Panc1 (cell line): ENCODE results near the gene HEPACAM2. TPM values are rescaled to one million over a fixed set of nuclear protein-coding genes. Genes with fewer than 3 reads are reported as not detected.

ENCODE experiments used
- ATAC-seq: fragments of 200-7000 bp; cut with Tn5 transposase; 2 replicates; pipeline ENCODE4 v1.9.1; 2020; ENCODE audit warnings: mild to moderate bottlenecking, moderate library complexity
- BruUV-seq: library from RNA; stranded (reverse); fragments of 400-500 nt; replicated peaks from 2 replicates; lab custom pipeline; 2021; lab: Mats Ljungman, UMichigan
- CTCF ChIA-PET: fragments of 300-600 bp; sonication (Branson Sonifier 250); formaldehyde crosslinking; loops from one replicate; lab custom pipeline; 2022; ENCODE audit warnings: antibody characterized with exemption; lab: Charles Lee
- POLR2A ChIA-PET: fragments of 300-600 bp; sonication (Branson Sonifier 250); formaldehyde crosslinking; loops from one replicate; lab custom pipeline; 2022; ENCODE audit warnings: antibody characterized with exemption; lab: Charles Lee
- DNase-seq: peaks from one replicate; pipeline ENCODE4 v3.0.0-alpha.2; 2010; ENCODE audit warnings: low read depth, low spot score
- H3K27ac ChIP-seq: 2 replicates; pipeline ENCODE4 v1.5.1; 2011; ENCODE audit warnings: mild to moderate bottlenecking, low read length, inconsistent platforms
- H3K27me3 ChIP-seq: fragments of 200-500 bp; sonication (Bioruptor generic); 2 replicates; pipeline ENCODE4 v1.6.0; 2014; ENCODE audit warnings: low read length, inconsistent platforms; ENCODE audit not compliant: control insufficient read depth, insufficient read depth
- H3K36me3 ChIP-seq: fragments of 200-500 bp; sonication (Bioruptor generic); 2 replicates; pipeline ENCODE4 v1.5.1; 2014; ENCODE audit warnings: inconsistent platforms, mild to moderate bottlenecking, low read length, moderate library complexity; ENCODE audit not compliant: control insufficient read depth, insufficient read depth
- H3K4me1 ChIP-seq: 2 replicates; pipeline ENCODE4 v1.5.1; 2011; ENCODE audit warnings: inconsistent platforms, mild to moderate bottlenecking, low read length, moderate library complexity; ENCODE audit not compliant: control insufficient read depth, insufficient read depth
- H3K4me3 ChIP-seq, 2 experiments: 2 replicates each; pipeline ENCODE4 v1.5.1; 2011 to 2012; ENCODE audit warnings: low read depth in 2 of 2, low read length in 2 of 2, mild to moderate bottlenecking in 2 of 2, inconsistent platforms in 1 of 2, moderate library complexity in 1 of 2
- H3K9me3 ChIP-seq: fragments of 200-500 bp; sonication (Bioruptor generic); 2 replicates; pipeline ENCODE4 v1.5.1; 2014; ENCODE audit warnings: low read depth, mild to moderate bottlenecking, inconsistent platforms, low read length, moderate library complexity; ENCODE audit not compliant: control insufficient read depth, insufficient read depth
- POLR2AphosphoS5 ChIP-seq: IDR thresholded peaks from 2 replicates; pipeline ENCODE4 v1.6.1; 2012; ENCODE audit warnings: mild to moderate bottlenecking, low read depth, low read length, moderate library complexity
- SIN3A ChIP-seq: IDR thresholded peaks from 2 replicates; pipeline ENCODE4 v1.6.1; 2012; ENCODE audit warnings: low read depth, mild to moderate bottlenecking, low read length, moderate library complexity, borderline replicate concordance; ENCODE audit not compliant: insufficient read depth
- TCF7L2 ChIP-seq: IDR thresholded peaks from 2 replicates; pipeline ENCODE4 v1.6.1; 2011; ENCODE audit warnings: mild to moderate bottlenecking, low read depth, low read length, inconsistent platforms
- in situ Hi-C: cut with HindIII; loops from 2 replicates; pipeline ENCODE4 v1.10.0; 2016; ENCODE audit warnings: low sequenced_read_pairs, low pct_unique_long_range_greater_than_20kb
- intact Hi-C: fragments of 100-400 bp; cut with micrococcal nuclease; formaldehyde crosslinking; loops from one replicate; pipeline ENCODE4 v1.10.0; 2022; ENCODE audit not compliant: unreplicated experiment
- total RNA-seq: library from RNA; stranded (reverse); gene quantifications from one replicate; pipeline ENCODE4 v1.2.1, GENCODE V29; 2021; ENCODE audit not compliant: unreplicated experiment
- TF ChIP-seq, protein P1 (sequence below), 2 experiments: IDR thresholded peaks; 2 replicates each; pipeline ENCODE4 v1.6.1; 2011 to 2012; ENCODE audit warnings: low read depth in 2 of 2, control low read depth in 1 of 2, low read length in 1 of 2, mild to moderate bottlenecking in 1 of 2, moderate library complexity in 1 of 2; ENCODE audit not compliant: insufficient read depth in 1 of 2
- TF ChIP-seq, protein P2 (sequence below): fragments of 450-650 bp; IDR thresholded peaks from 2 replicates; pipeline ENCODE4 v1.5.1; 2017; ENCODE audit warnings: mild to moderate bottlenecking

HEPACAM2 gene
- total RNA-seq, 1 experiment from 2014 or later = not detected

DNA sequence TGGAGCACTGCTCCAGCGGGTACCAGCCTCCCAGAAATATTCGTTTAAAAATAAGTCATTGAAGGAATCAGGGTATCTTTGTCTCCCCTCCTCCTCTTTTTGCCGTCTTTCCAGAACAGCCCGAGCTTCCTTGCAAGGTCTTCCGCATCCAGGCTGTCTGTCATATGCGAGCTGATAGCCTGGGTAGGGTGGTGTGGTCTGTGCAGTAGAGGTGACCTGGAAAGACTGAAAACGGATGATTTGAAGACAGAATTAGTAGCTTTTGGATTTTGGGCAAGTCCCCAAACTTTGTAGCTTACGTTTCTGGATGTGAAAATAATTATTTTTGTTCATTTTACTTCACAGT is 6.4 kb upstream of the HEPACAM2 start:
- POLR2A ChIA-PET = no interaction called here
- in situ Hi-C loops = no loop called here
- CTCF ChIA-PET = no interaction called here
- H3K9me3 ChIP-seq = no peaks in the 10 kb centered on the region
- peak overlapping the region; percentile 86 for H3K27ac ChIP-seq
- ATAC-seq = peak; percentile 36
- no peak for DNase-seq
- intact Hi-C loops = no loop called here
- peaks cover 9% of the 10 kb centered on the region for H3K4me1 ChIP-seq
- no peaks in the 10 kb centered on the region; the same call in 1 of the 2 replicates for H3K36me3 ChIP-seq
- TF ChIP-seq, protein P1, sequence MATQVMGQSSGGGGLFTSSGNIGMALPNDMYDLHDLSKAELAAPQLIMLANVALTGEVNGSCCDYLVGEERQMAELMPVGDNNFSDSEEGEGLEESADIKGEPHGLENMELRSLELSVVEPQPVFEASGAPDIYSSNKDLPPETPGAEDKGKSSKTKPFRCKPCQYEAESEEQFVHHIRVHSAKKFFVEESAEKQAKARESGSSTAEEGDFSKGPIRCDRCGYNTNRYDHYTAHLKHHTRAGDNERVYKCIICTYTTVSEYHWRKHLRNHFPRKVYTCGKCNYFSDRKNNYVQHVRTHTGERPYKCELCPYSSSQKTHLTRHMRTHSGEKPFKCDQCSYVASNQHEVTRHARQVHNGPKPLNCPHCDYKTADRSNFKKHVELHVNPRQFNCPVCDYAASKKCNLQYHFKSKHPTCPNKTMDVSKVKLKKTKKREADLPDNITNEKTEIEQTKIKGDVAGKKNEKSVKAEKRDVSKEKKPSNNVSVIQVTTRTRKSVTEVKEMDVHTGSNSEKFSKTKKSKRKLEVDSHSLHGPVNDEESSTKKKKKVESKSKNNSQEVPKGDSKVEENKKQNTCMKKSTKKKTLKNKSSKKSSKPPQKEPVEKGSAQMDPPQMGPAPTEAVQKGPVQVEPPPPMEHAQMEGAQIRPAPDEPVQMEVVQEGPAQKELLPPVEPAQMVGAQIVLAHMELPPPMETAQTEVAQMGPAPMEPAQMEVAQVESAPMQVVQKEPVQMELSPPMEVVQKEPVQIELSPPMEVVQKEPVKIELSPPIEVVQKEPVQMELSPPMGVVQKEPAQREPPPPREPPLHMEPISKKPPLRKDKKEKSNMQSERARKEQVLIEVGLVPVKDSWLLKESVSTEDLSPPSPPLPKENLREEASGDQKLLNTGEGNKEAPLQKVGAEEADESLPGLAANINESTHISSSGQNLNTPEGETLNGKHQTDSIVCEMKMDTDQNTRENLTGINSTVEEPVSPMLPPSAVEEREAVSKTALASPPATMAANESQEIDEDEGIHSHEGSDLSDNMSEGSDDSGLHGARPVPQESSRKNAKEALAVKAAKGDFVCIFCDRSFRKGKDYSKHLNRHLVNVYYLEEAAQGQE (IDR thresholded peaks at IDR 0.05; ENCODE audit: insufficient read depth in 1 of 2, low read depth in 2 of 2, low read length in 1 of 2) = no peak
- no peak for TF ChIP-seq POLR2AphosphoS5
- TF ChIP-seq TCF7L2 = no peak
- TF ChIP-seq, protein P2, sequence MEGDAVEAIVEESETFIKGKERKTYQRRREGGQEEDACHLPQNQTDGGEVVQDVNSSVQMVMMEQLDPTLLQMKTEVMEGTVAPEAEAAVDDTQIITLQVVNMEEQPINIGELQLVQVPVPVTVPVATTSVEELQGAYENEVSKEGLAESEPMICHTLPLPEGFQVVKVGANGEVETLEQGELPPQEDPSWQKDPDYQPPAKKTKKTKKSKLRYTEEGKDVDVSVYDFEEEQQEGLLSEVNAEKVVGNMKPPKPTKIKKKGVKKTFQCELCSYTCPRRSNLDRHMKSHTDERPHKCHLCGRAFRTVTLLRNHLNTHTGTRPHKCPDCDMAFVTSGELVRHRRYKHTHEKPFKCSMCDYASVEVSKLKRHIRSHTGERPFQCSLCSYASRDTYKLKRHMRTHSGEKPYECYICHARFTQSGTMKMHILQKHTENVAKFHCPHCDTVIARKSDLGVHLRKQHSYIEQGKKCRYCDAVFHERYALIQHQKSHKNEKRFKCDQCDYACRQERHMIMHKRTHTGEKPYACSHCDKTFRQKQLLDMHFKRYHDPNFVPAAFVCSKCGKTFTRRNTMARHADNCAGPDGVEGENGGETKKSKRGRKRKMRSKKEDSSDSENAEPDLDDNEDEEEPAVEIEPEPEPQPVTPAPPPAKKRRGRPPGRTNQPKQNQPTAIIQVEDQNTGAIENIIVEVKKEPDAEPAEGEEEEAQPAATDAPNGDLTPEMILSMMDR = no peak
- TF ChIP-seq SIN3A = no peak
- no TSS peak for BruUV-seq
- H3K27me3 ChIP-seq = peaks cover 9% of the 10 kb centered on the region
- H3K4me3 ChIP-seq = peak overlapping the region; percentile 95 to 99

DNA sequence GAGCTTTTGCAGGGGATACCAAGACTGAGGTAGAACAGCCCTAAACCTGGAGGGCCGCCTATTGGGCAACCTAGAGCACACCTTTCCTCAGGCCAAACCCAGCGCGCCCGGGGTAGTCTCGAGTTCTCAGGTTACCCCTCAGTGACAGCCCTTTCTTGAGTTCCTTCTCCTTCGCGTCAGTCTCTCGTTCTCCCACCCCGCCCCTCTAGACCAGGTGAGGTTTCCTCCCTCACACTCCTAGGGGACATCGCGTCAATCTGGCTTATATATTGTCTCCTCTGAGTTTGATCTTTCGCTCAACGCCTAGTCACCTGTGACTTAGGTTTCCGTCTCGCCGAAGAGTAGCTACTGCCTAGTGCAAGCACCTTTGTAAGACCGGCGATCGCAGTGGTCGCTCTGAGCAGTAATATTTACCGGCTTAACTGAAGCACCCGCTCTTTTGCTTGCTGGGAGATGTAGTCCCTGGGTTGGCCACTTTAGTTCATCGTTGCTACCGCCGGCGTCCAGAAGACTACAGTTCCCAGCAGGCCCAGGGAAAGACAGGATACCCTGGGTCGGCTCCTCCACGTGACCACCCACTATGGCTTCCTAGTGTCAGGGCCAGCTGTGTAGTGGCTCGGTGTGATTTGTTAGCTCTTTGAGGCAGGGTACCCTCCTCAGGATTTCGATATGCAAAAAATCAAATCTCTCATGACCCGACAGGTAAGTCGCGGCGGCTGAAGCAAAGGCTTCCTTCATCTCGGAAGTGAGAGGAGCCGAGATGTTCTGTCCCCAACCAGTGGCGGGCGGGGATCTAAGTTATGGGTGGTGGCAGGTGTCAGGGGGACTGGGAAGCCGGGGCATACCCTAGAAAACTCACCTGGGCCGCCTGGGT is 5.8 kb upstream of the HEPACAM2 start, which contains the start of gene VPS50:
Gene VPS50 (plus strand): TSS at position 568 of the 874 bp plus-strand sequence. CDS start 102 bp downstream, at position 670.
- Histone ChIP-seq H3K4me3 (peak within 1 kb of the TSS; percentile 95 to 99), H3K27me3 (peaks cover 9% of the 10 kb centered on the region), H3K4me1 (peaks cover 11% of the 10 kb centered on the region), H3K36me3 (no peaks in the 10 kb centered on the region; the same call in 1 of the 2 replicates), H3K9me3 (no peaks in the 10 kb centered on the region), H3K27ac (peak within 1 kb of the TSS; percentile 90)
- BruUV-seq = no TSS peak
- intact Hi-C loops = no loop called here
- ChIA-PET CTCF (no interaction called here), POLR2A (interaction anchor here (0.6 kb wide), 1 partner anchor 673 kb away, joined by 5 read pairs; no protein-coding TSS in a partner anchor)
- in situ Hi-C loops = no loop called here
- peak; percentile 100 for ATAC-seq
- peak; percentile 99 for DNase-seq
- TF ChIP-seq TCF7L2 (peak; percentile 76), SIN3A (no peak; the same call in 1 of the 2 replicates), POLR2AphosphoS5 (peak; percentile 74)
- TF ChIP-seq, protein P1 (IDR thresholded peaks at IDR 0.05; ENCODE audit: insufficient read depth in 1 of 2, low read depth in 2 of 2, low read length in 1 of 2) = no peak
- TF ChIP-seq, protein P2 = no peak
